H4 (cell line): ENCODE measurements around the gene AGAP1. TPM values are rescaled to one million over a fixed set of nuclear protein-coding genes. Genes with fewer than 3 reads are reported as not detected.

ENCODE experiments used
- DNase-seq: peaks from one replicate; pipeline ENCODE4 v3.0.0-alpha.2; 2015; ENCODE audit warnings: low spot score
- total RNA-seq: library from RNA; depleted of rRNA; stranded (reverse); fragments of >200 nt; shearing (Covaris generic); gene quantifications from 2 replicates; pipeline ENCODE4 v1.2.3, GENCODE V29; 2014

AGAP1 gene
- total RNA-seq, 1 experiment from 2014 or later: 7.0 TPM

DNA sequence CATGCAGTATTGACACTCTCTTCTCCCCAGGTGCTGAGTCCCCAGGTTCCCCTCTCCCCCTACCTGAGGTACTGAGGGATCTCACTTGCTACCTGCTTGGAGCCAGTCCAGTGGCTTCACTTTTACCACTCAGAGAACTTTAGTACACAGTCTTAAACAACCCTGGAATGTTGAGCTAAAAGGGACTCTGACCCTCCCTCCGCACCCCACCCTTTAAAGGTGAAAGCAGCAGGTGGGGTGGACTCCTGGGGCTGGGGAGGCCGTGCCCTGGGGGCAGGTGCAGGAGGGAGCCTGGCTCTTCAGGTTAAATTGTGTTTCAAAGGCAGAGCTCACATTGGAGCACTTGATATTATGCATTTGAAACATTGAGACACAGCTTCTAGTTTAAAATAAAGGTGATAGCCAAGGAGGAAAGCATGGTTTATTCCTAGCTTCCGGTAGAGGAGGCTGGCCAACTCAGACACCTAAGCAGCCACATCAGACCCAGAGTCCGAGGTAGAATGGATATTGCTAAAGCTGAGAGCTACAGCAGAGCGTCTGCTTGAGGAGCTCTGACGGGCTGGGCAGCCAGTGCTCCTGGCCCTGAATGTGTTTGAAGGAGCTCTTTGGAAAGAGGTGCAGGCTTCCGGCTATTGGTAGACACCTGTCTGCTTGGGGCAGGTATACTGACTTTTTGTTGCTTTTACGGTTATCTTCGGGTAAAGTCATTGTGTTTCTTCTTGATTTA is 196.4 kb downstream of the AGAP1 start:
- no peak for DNase-seq

DNA sequence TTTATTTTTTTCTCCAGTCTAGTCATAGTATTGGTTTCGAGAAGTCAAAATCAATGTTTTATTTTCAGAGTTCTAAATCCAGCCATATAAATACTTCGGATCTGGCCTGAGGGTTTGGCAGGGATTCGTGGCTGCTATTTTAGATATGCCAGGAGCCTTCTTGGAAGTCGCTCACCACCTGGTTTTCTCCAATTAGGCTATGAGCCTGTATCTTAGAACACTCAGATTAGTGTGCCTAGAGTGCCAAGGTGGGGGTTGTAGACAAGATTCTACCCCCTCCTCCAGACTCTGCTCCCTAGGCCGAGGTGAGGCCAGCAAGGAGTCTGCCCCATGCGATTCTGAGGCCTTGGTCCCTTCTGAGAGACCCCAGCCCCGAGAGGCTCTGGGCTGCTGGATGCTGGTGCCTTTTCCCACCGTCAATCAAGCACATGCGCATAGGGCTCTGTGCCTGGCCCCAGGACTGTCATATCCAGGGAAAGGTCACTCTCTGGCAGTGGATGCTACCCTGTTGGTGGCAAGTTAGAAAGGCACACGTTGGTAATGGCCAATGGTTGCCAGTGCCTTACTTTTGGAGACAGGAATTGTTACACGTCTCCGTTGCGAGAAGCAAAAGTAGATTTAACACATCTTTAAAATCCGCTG is 197.1 kb downstream of the AGAP1 start:
- no peak for DNase-seq

DNA sequence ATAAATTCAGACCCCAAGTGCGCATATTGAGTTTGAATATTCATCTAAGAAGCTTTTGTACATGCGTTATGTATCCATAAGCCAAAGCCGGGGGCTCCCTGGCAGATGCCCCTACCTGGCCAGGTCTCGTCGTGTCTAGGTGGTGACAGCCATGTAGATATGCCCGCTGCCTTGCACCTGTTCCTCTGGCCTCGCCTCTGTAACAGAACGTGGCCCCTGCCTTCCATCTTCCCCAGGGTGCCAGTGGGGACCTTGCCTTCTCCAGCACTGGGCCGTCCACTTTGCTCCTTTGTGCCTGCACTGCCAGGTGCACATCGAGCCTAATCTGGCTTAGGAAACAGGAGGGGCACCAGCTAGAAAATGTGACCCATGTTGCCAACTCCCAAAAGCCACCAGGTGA is 198.2 kb downstream of the AGAP1 start:
- no peak for DNase-seq

DNA sequence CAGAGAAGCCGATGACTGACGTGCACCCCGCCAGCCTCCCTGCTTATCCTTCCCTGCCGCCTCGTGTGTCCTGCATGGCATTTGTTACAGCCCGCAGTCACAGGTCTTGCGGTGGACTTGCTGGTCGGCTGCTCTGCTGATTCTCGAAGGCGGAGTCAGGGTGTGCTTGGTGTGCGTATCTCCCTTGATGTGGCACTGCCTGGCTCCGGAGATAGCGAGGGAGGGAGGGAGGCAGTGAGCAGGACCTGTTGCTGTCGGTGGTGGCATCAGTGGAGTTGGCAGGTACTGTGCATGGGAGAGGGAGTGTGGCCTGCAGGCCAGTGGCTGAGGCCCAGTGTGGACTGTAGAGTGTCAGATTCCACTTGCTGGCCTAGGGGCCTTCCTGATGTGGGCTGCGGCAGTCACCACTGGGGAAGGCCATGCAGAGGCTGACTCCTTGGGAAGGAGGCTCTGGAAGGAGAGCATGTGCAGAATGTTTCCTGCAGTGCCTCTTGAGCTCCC is 198.9 kb downstream of the AGAP1 start:
- DNase-seq: no peak

DNA sequence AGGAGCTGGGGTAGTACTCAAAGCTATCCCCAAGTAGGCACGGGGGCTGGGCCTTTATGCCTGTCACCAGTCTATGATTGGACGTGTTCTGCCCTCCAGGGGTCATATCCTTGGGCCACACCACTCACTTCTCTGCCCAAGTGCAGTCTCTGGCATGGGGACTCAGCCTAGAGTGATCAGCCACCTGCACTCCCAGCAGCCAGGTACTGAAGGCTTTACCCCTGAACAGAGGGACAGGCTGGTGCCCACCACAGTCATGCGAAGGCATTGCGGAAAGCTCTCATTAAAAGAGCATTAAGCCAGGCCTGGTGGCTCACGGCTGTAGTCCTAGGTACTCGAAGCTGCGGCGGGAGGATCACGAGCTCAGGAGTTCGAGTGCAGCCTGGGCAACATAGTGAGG is 199.4 kb downstream of the AGAP1 start:
- no peak for DNase-seq

DNA sequence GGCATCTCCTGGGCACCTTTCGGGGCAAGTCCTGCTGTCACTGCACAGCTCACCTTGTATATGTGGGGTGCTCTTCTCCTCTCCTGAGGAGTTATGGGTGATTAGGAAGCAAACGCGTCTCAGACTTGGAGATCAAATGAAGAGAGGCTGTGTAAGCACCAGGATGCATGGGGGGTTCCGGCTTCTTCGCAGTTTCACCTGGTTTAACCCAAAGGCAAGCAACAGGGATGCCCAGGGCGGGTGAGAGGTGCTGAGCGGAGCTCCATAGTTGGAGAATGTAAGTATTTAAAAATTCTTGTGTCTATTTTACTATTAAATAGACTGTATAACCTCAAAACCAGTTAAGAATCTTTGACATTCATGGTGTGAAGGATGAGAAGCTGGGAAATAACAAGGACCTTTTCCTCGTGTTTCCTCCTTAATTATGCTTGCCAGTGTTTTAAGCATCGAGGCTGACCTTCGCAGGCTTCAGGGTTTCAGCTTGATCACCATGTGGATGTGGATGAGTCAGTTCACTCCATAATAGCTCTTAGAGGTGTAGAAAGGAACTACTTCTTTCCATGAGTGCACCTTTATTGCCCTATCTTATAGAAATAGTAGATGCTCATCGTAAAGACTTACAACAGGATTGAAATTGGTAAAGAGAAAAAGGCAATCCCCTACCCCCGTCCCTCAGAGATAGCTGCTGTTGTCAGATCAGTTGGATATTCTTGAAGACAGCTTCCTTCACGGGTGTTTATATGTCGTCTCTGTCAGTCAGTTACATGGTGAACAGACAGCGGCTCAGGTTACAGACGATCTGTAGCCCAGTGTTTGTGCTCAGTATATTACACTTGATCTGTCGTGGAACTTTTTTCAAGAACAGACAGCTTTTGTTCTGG is 201.1 kb downstream of the AGAP1 start:
- no peak for DNase-seq

DNA sequence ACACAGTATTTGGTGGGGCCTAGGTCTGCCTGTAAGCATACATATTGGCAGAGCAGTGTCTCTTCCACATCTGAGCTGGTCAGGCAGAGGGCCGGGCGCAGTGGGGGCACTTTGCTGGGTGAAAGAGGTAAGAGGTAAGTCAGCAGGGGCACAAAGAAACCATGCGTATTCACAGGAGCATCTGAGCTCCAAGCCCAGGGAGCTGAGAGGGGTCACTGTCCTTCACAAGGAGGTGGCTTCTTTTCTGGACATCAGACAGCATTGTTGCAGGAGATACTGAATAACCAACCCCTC is 201.7 kb downstream of the AGAP1 start:
- DNase-seq: no peak

DNA sequence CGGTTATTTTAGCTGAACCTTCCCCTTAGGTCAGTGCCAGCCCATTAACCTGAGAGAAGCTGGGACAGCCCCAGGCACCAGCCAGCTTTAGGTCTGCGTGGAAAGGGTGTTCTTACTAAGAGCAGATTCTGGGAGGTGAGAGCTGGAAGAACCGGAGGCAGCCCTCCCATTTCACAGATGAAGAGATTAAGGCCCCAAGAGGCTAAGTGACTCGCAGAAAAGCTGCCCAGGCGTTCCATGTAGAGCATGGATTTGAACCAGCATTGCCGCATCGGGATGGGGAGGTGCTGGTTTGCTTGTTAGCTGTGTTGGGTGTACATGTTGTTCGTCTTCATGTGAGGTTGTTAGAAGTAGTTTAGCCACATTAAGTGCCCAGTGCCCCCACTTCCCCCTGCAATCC is 203.2 kb downstream of the AGAP1 start:
- no peak for DNase-seq

DNA sequence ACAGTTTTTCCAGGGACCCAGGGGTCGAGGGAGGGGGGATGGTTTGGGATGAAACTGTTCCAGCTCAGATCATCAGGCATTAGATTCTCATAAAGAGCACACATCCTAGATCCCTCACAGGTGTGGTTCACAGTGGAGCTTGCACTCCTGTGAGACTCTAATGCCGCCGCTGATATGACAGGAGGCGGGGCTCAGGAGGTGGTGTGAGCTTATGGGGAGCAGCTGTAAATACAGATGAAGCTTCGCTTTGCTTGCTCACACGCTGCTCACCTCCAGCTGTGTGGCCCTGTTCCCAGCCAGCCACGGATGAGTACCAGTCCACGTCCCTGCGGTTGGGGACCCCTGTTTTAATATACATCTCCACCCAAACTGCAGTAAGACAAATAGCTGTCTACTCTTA is 204.2 kb downstream of the AGAP1 start:
- DNase-seq: no peak

DNA sequence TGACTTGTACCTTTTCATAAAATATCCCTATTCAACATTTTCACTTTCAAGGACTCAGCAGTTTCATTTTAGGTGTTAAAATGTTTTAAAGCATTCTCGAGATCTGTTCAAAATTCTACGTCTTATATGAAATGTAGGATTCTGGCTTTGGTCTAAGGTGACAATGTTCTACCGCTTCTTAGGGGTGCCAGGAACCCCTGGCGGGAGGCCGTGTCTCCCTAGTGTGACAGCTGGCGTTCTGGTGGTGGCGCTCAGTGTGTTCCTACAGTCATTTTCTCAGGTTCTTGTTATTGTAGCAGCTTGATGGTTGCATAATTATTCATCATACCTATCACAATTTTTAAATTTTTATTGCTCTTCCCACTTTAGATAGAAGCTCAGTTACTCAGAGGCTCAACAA is 204.6 kb downstream of the AGAP1 start:
- DNase-seq: no peak

DNA sequence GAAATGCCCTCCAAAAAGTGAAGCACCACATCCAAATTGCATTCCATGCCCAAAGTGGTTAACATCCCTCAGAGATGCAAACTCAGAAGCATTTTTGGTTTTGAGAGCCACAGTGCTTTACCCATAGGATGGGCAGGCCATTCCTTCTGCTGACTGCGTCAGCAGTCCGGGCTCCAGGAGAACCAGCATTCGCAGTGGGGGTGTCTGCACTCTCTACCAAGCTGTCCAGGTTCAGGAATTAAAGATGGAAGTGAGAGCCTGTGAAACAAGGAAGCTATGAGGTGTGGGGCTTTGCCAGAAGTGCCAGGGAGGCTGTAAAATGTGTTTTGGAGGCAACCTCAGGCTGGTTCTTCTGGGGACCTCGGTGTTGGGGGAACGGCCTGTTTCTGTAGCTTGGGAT is 205.7 kb downstream of the AGAP1 start:
- DNase-seq: no peak

DNA sequence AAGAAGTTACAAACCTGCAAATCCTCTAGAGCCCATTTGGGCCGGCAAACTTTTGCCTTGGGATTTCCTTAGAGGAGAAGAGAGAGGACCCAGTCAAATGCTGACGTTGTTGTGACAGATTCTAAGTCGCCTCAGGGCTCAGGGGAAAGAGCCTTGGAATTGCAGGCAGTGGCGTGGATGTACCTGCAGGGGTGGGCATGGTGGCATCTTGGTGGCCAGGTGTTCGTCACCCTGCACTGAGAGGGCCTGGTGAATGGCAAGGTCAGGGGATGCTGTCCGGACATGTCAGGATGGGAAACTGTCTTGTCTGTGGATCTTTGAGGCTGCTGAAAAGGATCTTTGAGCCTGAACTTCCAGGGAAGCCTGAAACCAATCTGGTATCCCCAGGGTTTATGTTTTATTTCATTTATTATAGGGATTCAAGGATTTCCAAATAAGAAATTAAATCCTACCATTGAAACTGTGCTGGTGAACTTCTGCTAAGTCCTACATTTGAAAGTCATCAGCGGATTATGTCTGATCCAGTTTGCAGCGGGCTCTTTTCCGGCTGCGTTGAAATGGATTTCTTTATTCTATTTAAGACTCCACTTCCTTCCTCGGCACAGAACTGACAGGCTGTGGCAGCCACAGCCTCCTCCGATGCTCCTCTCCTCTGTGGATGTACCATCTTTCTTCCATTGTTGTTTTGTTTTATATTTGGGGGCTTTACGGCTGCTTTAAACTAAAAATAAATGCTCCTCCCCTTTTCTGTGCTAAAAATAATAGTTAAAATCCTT is 207.6 kb downstream of the AGAP1 start:
- DNase-seq: no peak

DNA sequence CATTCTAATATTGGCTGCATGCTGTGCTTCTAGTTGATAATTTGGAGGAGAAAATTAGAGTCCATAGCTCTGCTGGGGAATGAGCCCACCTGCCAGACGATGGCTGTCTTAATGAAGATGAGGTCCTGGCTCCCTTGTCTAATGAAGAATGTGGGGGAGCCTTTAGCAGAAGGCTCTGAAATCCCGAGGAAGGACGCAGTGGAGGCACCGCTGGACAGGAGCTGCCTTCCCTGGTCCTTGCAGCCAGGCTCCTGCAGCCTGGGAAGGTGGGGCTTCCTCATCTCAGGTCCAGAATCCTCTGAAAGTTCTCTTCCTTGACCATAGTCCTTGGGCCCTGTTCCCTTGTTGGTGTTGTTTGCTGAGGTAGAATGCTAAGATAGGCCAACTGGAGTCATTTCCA is 208.3 kb downstream of the AGAP1 start:
- DNase-seq: no peak

DNA sequence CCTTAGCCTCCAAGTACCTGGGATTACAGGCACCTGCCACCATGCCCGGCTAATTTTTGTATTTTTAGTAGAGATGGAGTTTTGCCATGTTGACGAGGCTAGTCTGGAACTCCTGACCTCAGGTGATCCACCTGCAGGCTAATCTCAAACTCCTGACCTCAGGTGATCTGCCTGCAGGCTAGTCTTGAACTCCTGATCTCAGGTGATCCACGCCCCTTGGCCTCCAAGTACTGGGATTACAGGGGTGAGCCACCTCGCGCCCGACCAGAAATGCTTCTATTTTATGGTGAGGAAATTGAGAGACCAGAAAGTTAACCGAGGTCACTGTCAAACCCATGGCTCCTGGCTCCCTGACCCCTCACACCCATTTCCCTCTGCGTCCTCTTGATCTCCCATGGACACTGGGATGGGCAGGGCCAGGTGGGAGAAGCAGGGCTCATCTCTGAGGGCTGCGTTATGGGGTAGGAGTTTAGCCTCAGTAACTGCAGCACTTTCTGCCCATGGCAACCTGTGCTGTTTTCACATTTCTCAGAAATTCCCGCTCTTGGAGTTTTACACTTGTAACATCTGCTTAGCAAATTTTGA is 210.0 kb downstream of the AGAP1 start:
- no peak for DNase-seq

DNA sequence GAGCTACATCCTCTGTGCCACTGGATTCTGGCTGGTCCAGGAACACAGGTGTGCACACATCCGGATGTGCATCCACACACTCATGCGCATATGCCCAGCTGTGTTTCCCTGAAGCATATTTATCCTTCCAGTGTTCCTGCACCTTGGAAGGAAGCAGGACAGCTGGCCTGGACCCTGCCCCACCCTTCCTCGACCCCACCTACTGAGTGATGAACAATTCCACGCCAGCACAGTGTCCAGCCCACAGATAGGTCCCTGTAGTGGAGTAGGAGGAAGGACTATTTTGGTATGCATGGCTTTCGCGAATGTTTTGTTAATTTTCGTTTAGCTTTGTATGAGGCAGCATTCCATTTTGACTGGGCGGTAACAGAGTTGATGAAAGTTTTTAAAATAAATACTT is 211.5 kb downstream of the AGAP1 start:
- DNase-seq: no peak

DNA sequence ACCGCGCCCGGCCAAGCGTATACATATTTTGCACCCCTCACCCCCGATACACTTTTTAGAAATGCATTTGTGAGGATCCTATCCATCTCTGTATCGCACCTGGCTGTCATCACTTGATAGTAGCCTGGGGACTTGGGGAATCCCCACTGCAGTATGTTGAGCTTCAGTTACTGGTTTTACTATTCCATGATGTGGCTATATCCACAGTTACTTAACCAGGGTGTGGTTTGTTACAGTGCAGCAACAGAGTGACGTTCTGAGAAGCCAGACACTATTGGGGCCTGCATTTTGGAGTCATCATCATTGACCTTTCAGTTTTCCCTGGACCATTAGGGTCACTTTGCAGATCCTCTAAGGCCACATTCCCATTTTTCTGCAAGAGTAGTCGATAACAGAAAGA is 212.7 kb downstream of the AGAP1 start:
- no peak for DNase-seq

DNA sequence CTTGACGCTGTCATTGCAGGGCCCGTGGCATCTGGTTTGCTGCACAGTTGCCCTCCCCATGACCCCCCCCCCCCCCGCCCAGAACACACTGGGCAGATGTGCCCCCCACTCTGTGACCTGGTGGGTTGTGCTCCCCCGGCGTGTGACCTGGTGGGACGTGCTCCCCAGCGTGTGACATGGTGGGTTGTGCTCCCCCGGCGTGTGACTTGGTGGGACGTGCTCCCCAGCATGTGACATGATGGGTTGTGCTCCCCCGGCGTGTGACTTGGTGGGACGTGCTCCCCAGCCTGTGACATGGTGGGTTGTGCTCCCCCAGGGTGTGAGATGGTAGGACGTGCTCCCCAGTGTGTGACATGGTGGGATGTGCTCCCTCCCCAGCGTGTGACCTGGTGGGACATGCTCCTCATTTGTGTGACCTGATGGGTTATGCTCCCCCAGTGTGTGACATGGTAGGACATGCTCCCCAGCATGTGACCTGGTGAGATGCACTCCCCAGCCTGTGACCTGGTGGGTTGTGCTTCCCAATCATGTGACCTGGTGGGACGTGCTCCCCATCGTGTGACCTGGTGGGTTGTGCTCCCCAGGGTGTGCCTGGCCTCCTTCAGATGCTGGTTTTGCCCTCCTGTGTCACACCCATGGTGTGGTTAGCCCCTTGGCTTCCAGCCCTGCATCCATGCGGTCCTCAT is 213.7 kb downstream of the AGAP1 start:
- DNase-seq: no peak

DNA sequence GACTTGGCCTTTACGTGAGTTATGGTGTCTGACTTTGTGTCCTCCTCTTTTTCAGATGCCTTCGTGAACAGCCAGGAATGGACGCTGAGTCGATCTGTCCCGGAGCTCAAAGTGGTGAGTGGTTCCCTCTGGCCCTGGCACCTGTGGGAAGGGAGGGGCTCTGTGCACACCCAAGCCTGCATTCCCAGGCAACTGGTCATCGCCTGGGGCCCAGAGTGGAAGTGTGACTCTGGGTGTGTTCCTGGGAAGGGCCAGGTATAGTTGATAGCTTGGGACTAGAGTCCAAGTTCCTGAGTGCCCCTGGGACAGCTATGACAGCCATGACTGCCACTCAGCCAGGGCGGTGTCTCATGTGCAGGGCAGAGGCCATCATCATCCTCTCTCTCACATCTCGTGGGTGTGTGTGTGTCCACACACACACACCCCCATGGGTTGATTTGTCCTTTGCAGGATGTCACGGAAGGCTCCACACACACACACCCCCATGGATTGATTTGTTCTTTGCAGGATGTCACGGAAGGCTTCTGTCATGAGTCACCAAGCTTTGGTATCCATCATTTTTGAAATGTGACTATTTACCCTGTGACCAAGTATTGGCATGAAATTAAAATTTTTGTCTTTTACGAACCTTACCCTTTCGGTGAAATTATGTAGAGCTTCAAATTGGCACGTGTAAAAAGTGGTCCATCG is 215.4 kb downstream of the AGAP1 start:
- DNase-seq: no peak

DNA sequence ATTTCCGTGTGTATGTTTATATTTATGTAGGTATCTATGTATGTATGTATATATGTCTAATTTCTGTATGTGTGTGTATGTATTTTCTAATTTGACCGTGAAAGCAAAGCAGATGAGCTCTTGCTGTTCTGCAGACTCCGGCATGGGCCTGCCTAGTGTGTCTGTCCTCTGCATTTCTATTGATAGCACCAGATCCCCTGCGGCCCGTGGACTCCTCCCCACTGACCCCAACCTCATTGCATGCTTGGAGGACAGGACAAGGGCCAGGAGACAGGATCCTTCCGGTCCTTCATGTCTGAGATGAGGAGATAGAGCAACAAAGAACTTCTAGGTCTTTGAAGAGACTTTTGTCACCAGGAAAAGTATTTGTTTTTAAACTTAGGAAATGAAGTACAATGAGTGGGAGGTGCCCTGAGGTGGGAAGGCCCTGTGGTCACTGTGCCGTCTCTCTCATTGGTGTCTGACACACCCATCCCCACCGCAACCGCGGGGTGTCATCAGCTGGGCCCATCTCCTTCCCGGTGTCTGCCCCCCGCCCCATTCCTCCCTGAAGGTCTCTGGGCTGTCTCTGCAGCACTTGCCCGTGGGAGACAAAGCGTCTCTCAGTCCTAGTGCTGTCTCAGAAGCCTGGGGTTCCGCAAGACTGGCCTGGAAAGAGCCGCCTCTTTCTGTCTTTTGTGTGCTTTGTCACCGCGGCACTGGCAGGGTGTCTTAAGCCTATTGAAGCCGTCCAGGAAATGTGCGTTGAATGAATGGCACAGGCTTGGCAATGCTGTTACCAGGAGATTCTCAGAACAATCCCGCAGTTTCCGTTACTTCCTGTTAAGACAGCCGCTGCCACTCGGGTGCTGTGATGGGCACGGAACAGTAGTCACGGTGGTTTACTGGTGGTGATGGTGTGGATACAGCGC is 216.4 kb downstream of the AGAP1 start:
- no peak for DNase-seq
